ENCODE results near the gene CYB5A.

- no peak for TF ChIP-seq CTCF (IDR thresholded peaks at IDR 0.05 in 4 of 5, conservative IDR thresholded peaks at IDR 0.05 in 1 of 5)
- no peak for TF ChIP-seq POLR2A (IDR thresholded peaks at IDR 0.05)
Observed at GRCh38 chr18:74251297-74252038, 40.3 kb downstream of the CYB5A start.

Measured in gastrocnemius medialis (tissue), 4 donors.